Vagina (tissue), 2 donors: ENCODE measurements around the gene MRTFB. TPM values are rescaled to one million over a fixed set of nuclear protein-coding genes. Genes with fewer than 3 reads are reported as not detected.
A peak's percentile ranks its signal among the peaks of the same experiment; 100 is the strongest.

Experiments
- DNase-seq, 2 donors: peaks; one replicate each; pipeline ENCODE4 v3.0.0-alpha.2; 2017; ENCODE audit errors: extremely low spot score in 2 of 2
- H3K27ac ChIP-seq: fragments of 200-600 bp; sonication (generic); one replicate; pipeline ENCODE4 v1.5.1; 2019
- H3K27me3 ChIP-seq: fragments of 200-600 bp; sonication (generic); one replicate; pipeline ENCODE4 v1.5.1; 2019
- H3K36me3 ChIP-seq, 2 donors: fragments of 200-600 bp; sonication (generic); one replicate each; pipeline ENCODE4 v1.5.1; 2017 to 2019
- H3K4me1 ChIP-seq: fragments of 200-600 bp; sonication (generic); one replicate; pipeline ENCODE4 v1.5.1; 2019
- H3K4me3 ChIP-seq, 2 donors: fragments of 200-600 bp; sonication (generic); 1 replicate in 1 of 2; 2 replicates in 1 of 2; pipeline ENCODE4 v1.5.1; 2016 to 2019
- H3K9me3 ChIP-seq: fragments of 200-600 bp; sonication (generic); one replicate; pipeline ENCODE4 v1.5.1; 2019
- CTCF ChIP-seq, 3 experiments: fragments of 450-650 bp in 2 of 3; fragments of 200-600 bp in 1 of 3; sonication (generic) in 1 of 3; IDR thresholded peaks; one replicate each; pipeline ENCODE4 v1.5.1; 2017 to 2019; ENCODE audit warnings: antibody characterized with exemption in 3 of 3, mild to moderate bottlenecking in 2 of 3, moderate library complexity in 2 of 3
- POLR2A ChIP-seq, 2 donors: fragments of 450-650 bp; IDR thresholded peaks; one replicate each; pipeline ENCODE4 v1.6.1; 2017; ENCODE audit warnings: antibody characterized with exemption in 2 of 2, mild to moderate bottlenecking in 2 of 2, moderate library complexity in 2 of 2
- POLR2AphosphoS5 ChIP-seq, 2 donors: sonication (generic); formaldehyde crosslinking; IDR thresholded peaks; one replicate each; pipeline ENCODE4 v1.9.0; 2017; ENCODE audit warnings: antibody characterized with exemption in 2 of 2, mild to moderate bottlenecking in 2 of 2, low read depth in 1 of 2; ENCODE audit not compliant: insufficient read depth in 1 of 2
- intact Hi-C: fragments of 100-400 bp; cut with DNase I; formaldehyde crosslinking; loops from one replicate; pipeline ENCODE4 v1.15.1; 2023
- total RNA-seq: library from RNA; depleted of rRNA; stranded (reverse); fragments of >200 nt; gene quantifications from one replicate; pipeline ENCODE4 v1.2.3, GENCODE V29; 2016

MRTFB gene
- total RNA-seq, 1 donor from 2014 or later = 103 TPM

- Histone ChIP-seq H3K36me3 (no peaks in the 10 kb centered on the region), H3K4me1 (peaks cover 46% of the 10 kb centered on the region), H3K4me3 (peak overlapping the region; percentile 90 to 99), H3K27me3 (no peaks in the 10 kb centered on the region), H3K9me3 (no peaks in the 10 kb centered on the region), H3K27ac (peak overlapping the region; percentile 81)
- intact Hi-C loops = no loop called here
- no peak for DNase-seq
- TF ChIP-seq CTCF (IDR thresholded peaks at IDR 0.05) = no peak
- no peak for TF ChIP-seq POLR2A (IDR thresholded peaks at IDR 0.05)
- TF ChIP-seq POLR2AphosphoS5 (IDR thresholded peaks at IDR 0.05; ENCODE audit: insufficient read depth in 1 of 2, low read depth in 1 of 2) = no peak
Observed at GRCh38 chr16:14302399-14303181, 231.5 kb downstream of the MRTFB start.

GRCh38 chr16:14303182-14303618 lies 232.1 kb downstream of the MRTFB start:
- no peak for DNase-seq
- H3K27ac ChIP-seq = peak overlapping the region; percentile 81
- no peaks in the 10 kb centered on the region for H3K36me3 ChIP-seq
- H3K27me3 ChIP-seq = no peaks in the 10 kb centered on the region
- peaks cover 51% of the 10 kb centered on the region for H3K4me1 ChIP-seq
- H3K9me3 ChIP-seq = no peaks in the 10 kb centered on the region
- intact Hi-C loops = no loop called here
- TF ChIP-seq POLR2A (IDR thresholded peaks at IDR 0.05) (no peak), CTCF (IDR thresholded peaks at IDR 0.05) (no peak), POLR2AphosphoS5 (IDR thresholded peaks at IDR 0.05; ENCODE audit: insufficient read depth in 1 of 2, low read depth in 1 of 2) (no peak)
- peak overlapping the region; percentile 90 to 99 for H3K4me3 ChIP-seq

- DNase-seq = no peak
- peak overlapping the region; percentile 90 to 99 for H3K4me3 ChIP-seq
- intact Hi-C loops = no loop called here
- peaks cover 54% of the 10 kb centered on the region for H3K4me1 ChIP-seq
- H3K9me3 ChIP-seq = no peaks in the 10 kb centered on the region
- TF ChIP-seq POLR2A (IDR thresholded peaks at IDR 0.05) = no peak
- peak in 1 of 2 donors; percentile 42 for TF ChIP-seq POLR2AphosphoS5 (IDR thresholded peaks at IDR 0.05; ENCODE audit: insufficient read depth in 1 of 2, low read depth in 1 of 2)
- peak overlapping the region; percentile 81 for H3K27ac ChIP-seq
- H3K27me3 ChIP-seq = no peaks in the 10 kb centered on the region
- H3K36me3 ChIP-seq = no peaks in the 10 kb centered on the region
Observed at GRCh38 chr16:14303639-14304394, 232.7 kb downstream of the MRTFB start.

- H3K4me1 ChIP-seq = peaks cover 66% of the 10 kb centered on the region
- no peaks in the 10 kb centered on the region for H3K36me3 ChIP-seq
- no peak for DNase-seq
- H3K9me3 ChIP-seq = no peaks in the 10 kb centered on the region
- H3K27ac ChIP-seq = no peak overlapping the region
- H3K4me3 ChIP-seq = no peak overlapping the region
- intact Hi-C loops = no loop called here
- TF ChIP-seq POLR2AphosphoS5 (IDR thresholded peaks at IDR 0.05; ENCODE audit: insufficient read depth in 1 of 2, low read depth in 1 of 2) (no peak), CTCF (IDR thresholded peaks at IDR 0.05) (no peak), POLR2A (IDR thresholded peaks at IDR 0.05) (no peak)
- no peaks in the 10 kb centered on the region for H3K27me3 ChIP-seq
Observed at GRCh38 chr16:14304891-14305460, 233.9 kb downstream of the MRTFB start.

GRCh38 chr16:14306485-14307058 lies 235.5 kb downstream of the MRTFB start:
- TF ChIP-seq POLR2AphosphoS5 (IDR thresholded peaks at IDR 0.05; ENCODE audit: insufficient read depth in 1 of 2, low read depth in 1 of 2) = no peak
- H3K9me3 ChIP-seq = no peaks in the 10 kb centered on the region
- H3K27me3 ChIP-seq = no peaks in the 10 kb centered on the region
- H3K36me3 ChIP-seq = no peaks in the 10 kb centered on the region
- peak overlapping the region; percentile 69 for H3K27ac ChIP-seq
- no peak overlapping the region for H3K4me3 ChIP-seq
- H3K4me1 ChIP-seq = peaks cover 65% of the 10 kb centered on the region
- intact Hi-C loops = no loop called here
- no peak for DNase-seq
